Neutrophil (primary cell): ENCODE measurements around the gene TRIM71.
"Not testable (repeated sequence)": the region's sequence is repeated elsewhere in the genome, so short reads cannot be mapped to it uniquely, and the experiment has no call there.

Source experiments
- H3K27ac ChIP-seq: fragments of 200-600 bp; sonication (generic); 2 replicates; pipeline ENCODE4 v1.5.1; 2016; ENCODE audit warnings: mild to moderate bottlenecking, moderate library complexity
- H3K27me3 ChIP-seq: fragments of 200-600 bp; sonication (generic); 2 replicates; pipeline ENCODE4 v1.6.0; 2016; ENCODE audit warnings: mild to moderate bottlenecking
- H3K36me3 ChIP-seq: fragments of 200-600 bp; sonication (generic); 2 replicates; pipeline ENCODE4 v1.5.1; 2017
- H3K4me1 ChIP-seq, 2 experiments: fragments of 200-600 bp in 1 of 2; sonication (generic) in 1 of 2; 1 replicate in 1 of 2; 2 replicates in 1 of 2; pipeline versions ENCODE4 v1.5.1 to v1.6.1; 2013 to 2016; ENCODE audit warnings: low read depth in 1 of 2, low read length in 1 of 2, mild to moderate bottlenecking in 1 of 2, moderate library complexity in 1 of 2; ENCODE audit not compliant: control insufficient read depth in 1 of 2, insufficient read depth in 1 of 2
- H3K4me3 ChIP-seq, 2 experiments: fragments of 200-600 bp in 1 of 2; sonication (generic) in 1 of 2; 1 replicate in 1 of 2; 2 replicates in 1 of 2; pipeline ENCODE4 v1.5.1; 2013 to 2016; ENCODE audit warnings: low read depth in 1 of 2, low read length in 1 of 2, mild to moderate bottlenecking in 1 of 2, moderate library complexity in 1 of 2
- H3K9me3 ChIP-seq: fragments of 200-600 bp; sonication (generic); 2 replicates; pipeline ENCODE4 v1.5.1; 2016
- TF ChIP-seq, protein P1 (sequence below): fragments of 200-600 bp; sonication (generic); IDR thresholded peaks from 2 replicates; pipeline ENCODE4 v1.5.1; 2016; ENCODE audit warnings: antibody characterized with exemption

TRIM71 gene

DNA sequence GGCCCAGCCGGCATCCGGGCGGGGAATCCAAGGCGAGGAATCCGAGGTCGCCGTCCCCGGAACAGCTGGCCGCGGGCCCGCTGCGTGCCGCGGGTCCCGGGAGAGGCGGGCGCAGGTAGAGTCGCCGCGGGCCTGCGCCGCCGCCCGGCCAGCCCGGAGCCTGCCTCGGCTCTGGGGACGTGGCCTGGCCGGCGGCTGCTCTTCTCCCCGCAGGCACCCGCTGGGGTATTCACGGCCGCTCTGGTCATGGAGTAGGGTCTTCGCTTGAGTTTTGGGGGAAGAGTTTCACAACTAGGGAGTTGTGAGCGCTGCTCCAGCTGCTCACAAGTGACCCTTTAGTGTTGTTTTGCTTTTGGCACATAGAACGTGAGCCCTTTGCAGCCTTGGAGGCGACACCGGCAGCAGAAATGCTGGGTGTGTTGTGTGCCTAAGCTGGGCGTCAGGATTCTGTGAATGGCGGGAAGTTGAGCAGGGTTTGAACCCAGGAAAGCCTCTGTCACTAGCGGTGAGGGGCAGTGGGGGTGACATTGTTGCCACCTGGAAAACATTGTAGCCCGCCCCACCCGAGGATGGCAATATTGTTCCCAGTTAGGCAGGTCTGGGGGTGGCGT is 4.0 kb downstream of the TRIM71 start:
- H3K4me1 ChIP-seq: peaks cover 22% of the 10 kb centered on the region in 2 experiments
- H3K27ac ChIP-seq: no peak overlapping the region
- TF ChIP-seq, protein P1, sequence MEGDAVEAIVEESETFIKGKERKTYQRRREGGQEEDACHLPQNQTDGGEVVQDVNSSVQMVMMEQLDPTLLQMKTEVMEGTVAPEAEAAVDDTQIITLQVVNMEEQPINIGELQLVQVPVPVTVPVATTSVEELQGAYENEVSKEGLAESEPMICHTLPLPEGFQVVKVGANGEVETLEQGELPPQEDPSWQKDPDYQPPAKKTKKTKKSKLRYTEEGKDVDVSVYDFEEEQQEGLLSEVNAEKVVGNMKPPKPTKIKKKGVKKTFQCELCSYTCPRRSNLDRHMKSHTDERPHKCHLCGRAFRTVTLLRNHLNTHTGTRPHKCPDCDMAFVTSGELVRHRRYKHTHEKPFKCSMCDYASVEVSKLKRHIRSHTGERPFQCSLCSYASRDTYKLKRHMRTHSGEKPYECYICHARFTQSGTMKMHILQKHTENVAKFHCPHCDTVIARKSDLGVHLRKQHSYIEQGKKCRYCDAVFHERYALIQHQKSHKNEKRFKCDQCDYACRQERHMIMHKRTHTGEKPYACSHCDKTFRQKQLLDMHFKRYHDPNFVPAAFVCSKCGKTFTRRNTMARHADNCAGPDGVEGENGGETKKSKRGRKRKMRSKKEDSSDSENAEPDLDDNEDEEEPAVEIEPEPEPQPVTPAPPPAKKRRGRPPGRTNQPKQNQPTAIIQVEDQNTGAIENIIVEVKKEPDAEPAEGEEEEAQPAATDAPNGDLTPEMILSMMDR: no peak
- H3K9me3 ChIP-seq: no peaks in the 10 kb centered on the region
- H3K27me3 ChIP-seq: peaks cover 78% of the 10 kb centered on the region
- no peak overlapping the region for H3K4me3 ChIP-seq
- no peaks in the 10 kb centered on the region for H3K36me3 ChIP-seq

DNA sequence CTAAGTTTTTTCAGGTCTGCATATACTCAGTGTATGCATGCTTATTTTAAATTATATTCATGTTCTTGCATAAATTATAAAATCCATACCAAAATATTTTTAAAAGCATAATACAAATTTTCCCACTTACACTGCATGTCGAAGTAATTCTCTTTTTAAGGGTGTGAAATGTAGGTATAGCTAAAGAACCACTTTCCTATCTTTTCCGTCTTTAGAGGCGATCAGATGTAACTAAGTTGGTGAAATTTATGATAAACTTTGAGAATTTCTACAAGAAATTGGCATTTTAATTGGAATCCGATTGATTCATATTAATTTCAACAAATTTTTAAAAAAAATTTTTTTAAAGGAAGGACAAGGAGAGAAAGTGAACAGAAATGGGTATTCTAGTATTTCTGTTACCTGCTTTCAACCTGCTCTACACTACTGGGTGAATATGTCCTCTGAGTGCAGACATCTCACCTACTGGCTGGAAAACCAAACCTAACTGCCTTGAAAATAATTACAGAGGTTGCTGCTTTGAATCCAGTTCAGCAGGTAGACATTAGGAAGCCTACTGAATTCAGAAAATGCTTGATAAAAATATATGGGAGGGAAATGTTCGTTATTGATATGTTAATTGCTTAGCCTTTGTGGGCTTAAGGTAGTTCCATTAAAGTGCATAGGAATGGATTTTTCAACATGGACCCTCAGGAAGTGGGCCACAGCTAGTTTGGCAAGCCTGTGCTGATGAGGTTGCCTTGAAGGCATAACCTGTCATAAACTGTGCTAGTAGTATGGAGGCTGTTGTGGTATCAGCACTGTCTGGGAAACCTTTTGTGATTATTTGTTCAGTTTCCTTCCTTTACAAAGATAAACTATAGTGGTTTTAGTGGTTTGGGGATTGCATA is 5.1 kb downstream of the TRIM71 start:
- TF ChIP-seq, protein P1: no peak
- Histone ChIP-seq H3K4me3 (no peak overlapping the region), H3K27ac (no peak overlapping the region), H3K27me3 (peaks cover 68% of the 10 kb centered on the region), H3K36me3 (no peaks in the 10 kb centered on the region), H3K9me3 (no peaks in the 10 kb centered on the region), H3K4me1 (peaks cover 11% of the 10 kb centered on the region in 2 experiments)

- H3K36me3 ChIP-seq, H3K27ac ChIP-seq, H3K4me1 ChIP-seq, H3K9me3 ChIP-seq, H3K4me3 ChIP-seq: not testable (repeated sequence)
- H3K27me3 ChIP-seq: peaks cover 59% of the 10 kb centered on the region
These were observed 5.9 kb downstream of the TRIM71 start for GRCh38 chr3:32823641-32824184.

DNA sequence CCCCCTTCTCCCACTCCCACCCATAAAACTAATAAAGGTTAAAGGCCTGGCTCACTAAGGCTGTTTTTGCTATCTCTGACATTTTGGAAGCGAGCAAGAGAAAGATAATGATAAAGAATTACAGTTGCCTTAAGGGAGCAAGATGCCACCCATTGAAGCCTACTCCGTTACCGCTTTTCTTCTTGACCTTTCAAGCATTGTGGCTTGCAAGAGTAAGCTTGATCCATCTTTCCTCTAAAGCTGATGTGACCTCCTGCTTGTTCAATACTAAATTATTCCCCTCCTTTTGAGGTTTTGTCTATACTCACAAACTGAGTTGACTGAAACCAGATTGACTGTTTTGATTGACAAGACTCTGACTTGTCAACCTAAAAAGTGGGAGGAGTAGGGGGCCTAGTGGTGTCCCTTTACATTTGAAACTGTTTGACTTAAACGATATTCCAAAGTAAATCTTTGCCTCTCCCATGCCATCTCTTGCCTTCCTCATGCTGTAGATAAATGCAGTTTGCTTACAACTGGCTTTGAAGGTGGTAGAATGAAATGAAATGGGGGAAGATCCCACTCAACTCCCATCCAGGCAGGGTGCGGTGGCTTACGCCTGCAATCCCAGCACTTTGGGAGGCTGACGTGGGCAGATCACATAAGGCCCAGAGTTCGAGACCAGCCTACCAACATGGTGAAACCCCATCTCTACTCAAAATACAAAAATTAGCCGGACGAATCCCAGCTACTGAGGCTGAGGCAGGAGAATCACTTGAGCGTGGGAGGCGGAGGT is 8.0 kb downstream of the TRIM71 start:
- Histone ChIP-seq H3K4me3 (no peak overlapping the region), H3K9me3 (no peaks in the 10 kb centered on the region), H3K4me1 (no peaks in the 10 kb centered on the region), H3K36me3 (no peaks in the 10 kb centered on the region), H3K27ac (no peak overlapping the region), H3K27me3 (peaks cover 38% of the 10 kb centered on the region)
- TF ChIP-seq, protein P1: no peak

GRCh38 chr3:32831062-32831461 is 13.3 kb downstream of the TRIM71 start:
- no peak overlapping the region for H3K27ac ChIP-seq
- H3K27me3 ChIP-seq: peaks cover 4% of the 10 kb centered on the region
- H3K9me3 ChIP-seq: no peaks in the 10 kb centered on the region
- no peak overlapping the region for H3K4me3 ChIP-seq
- H3K36me3 ChIP-seq: no peaks in the 10 kb centered on the region
- no peaks in the 10 kb centered on the region for H3K4me1 ChIP-seq
- TF ChIP-seq, protein P1: no peak
